Astrocyte of the cerebellum (primary cell): ENCODE results near the gene CDC42BPA.
"Not testable (repeated sequence)": the region's sequence is repeated elsewhere in the genome, so short reads cannot be mapped to it uniquely, and the experiment has no call there.

ENCODE experiments used
- DNase-seq: peaks from one replicate; pipeline ENCODE4 v3.0.0-alpha.2; 2011; ENCODE audit warnings: low read depth
- H3K4me3 ChIP-seq: 2 replicates; pipeline ENCODE4 v1.5.1; 2011; ENCODE audit warnings: mild to moderate bottlenecking, low read depth, low read length, moderate library complexity
- in situ Hi-C: cut with HindIII; loops from 2 replicates; pipeline ENCODE4 v1.10.0; 2017; ENCODE audit warnings: low sequenced_read_pairs
- TF ChIP-seq, protein P1 (sequence below): IDR thresholded peaks from 2 replicates; pipeline ENCODE4 v1.5.1; 2012; ENCODE audit warnings: low read length, low read depth, moderate library complexity, mild to moderate bottlenecking; ENCODE audit errors: missing control alignments

CDC42BPA gene

DNA sequence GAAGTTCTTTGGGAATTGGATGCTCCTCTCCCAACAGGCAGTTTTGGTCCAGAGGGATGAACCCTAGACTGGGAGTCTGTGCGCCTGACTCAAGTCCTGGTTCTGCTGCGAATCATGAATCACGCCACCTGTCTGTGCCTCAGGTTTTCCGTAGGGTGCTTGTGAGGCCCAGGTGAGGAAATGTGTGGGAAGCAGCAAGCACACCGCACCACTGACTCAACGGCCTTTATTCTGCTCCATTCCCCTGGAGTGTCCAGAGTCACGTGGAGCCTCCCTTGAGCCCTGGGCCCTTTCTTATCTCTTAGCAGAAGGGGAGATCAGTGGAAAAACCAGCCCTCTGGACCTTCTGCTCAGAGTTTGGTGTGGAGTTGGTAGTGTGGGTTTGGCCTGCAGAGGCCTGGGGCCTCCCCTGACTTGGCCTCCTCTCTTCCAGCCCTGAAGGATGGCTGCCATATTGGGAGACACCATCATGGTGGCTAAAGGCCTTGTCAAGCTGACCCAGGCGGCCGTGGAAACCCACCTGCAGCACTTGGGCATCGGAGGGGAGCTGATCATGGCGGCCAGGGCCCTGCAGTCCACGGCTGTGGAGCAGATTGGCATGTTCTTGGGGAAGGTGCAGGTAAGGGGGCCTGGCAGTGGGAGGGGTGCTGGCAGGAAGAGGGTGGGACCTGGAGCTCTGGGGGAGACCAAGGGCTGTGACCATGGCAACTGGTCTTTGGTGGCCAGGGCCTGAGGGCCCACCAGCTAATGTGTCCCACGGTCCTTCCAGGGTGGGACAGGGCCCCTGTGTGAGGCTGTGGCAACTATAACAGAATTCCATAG lies 357.1 kb downstream of the CDC42BPA start:
- no peak overlapping the region for H3K4me3 ChIP-seq
- DNase-seq = no peak
- TF ChIP-seq, protein P1, sequence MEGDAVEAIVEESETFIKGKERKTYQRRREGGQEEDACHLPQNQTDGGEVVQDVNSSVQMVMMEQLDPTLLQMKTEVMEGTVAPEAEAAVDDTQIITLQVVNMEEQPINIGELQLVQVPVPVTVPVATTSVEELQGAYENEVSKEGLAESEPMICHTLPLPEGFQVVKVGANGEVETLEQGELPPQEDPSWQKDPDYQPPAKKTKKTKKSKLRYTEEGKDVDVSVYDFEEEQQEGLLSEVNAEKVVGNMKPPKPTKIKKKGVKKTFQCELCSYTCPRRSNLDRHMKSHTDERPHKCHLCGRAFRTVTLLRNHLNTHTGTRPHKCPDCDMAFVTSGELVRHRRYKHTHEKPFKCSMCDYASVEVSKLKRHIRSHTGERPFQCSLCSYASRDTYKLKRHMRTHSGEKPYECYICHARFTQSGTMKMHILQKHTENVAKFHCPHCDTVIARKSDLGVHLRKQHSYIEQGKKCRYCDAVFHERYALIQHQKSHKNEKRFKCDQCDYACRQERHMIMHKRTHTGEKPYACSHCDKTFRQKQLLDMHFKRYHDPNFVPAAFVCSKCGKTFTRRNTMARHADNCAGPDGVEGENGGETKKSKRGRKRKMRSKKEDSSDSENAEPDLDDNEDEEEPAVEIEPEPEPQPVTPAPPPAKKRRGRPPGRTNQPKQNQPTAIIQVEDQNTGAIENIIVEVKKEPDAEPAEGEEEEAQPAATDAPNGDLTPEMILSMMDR = no peak
- in situ Hi-C loops = no loop called here

DNA sequence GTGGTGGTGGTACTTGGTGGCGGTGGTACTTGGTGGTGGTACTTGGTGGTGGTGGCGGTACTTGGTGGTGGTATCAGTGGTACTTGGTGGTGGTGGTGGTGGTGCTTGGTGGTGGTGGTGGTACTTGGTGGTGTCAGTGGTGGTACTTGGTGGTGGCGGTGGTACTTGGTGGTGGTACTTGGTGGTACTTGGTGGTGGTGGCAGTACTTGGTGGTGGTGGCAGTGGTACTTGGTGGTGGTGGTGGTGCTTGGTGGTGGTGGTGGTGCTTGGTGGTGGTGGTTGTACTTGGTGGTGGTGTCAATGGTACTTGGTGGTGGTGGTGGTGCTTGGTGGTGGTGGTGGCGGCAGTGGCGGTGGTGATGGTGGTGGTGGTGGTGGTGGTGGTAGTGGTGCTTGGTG lies 358.0 kb downstream of the CDC42BPA start:
- TF ChIP-seq, protein P1 = no peak
- in situ Hi-C loops = no loop called here
- H3K4me3 ChIP-seq = no peak overlapping the region

DNA sequence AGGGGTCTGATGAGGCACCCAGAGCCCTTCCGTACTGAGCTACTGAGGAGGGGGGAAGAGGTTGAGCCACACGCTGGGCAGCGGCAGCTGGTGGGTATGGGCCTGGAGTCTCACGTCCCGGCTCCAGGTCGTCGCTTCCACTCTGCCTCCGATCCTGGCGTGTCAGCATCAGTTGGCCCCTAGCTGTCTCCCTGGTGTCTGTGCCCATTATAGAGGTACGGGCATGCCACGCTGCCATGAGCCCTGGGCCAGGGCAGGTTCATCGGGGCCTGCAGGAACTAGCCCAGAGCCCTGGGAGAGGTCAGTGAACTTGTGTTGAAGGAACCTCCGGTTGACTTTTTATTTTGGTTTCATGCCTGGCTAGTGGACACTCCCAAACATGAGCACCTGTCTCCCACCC lies 360.0 kb downstream of the CDC42BPA start:
- DNase-seq = no peak
- H3K4me3 ChIP-seq = no peak overlapping the region
- TF ChIP-seq, protein P1 = no peak
- in situ Hi-C loops = no loop called here

More for the DNA sequence above, 358.0 kb downstream of the CDC42BPA start:
- DNase-seq = no peak

DNA sequence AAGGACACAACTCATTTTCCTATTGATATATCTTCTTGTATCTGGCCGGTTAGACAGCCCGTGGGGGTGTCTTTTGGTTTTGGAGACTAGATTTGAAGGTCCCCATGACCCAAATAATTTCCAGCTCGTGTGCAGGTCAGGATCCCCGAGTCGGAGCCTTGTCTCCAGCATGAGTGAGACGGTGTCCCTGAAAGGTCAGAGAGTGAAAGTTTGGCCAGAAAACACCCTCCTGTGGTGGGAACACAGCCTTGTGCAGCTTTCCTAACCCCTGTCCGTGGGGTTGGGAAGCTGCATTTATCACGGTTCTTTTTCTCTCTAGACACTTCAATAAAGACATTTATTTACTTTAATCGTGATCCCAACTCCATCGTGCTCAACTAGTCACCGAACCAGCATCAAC lies 360.6 kb downstream of the CDC42BPA start:
- H3K4me3 ChIP-seq = no peak overlapping the region
- in situ Hi-C loops = no loop called here
- DNase-seq = no peak
- TF ChIP-seq, protein P1 = no peak

DNA sequence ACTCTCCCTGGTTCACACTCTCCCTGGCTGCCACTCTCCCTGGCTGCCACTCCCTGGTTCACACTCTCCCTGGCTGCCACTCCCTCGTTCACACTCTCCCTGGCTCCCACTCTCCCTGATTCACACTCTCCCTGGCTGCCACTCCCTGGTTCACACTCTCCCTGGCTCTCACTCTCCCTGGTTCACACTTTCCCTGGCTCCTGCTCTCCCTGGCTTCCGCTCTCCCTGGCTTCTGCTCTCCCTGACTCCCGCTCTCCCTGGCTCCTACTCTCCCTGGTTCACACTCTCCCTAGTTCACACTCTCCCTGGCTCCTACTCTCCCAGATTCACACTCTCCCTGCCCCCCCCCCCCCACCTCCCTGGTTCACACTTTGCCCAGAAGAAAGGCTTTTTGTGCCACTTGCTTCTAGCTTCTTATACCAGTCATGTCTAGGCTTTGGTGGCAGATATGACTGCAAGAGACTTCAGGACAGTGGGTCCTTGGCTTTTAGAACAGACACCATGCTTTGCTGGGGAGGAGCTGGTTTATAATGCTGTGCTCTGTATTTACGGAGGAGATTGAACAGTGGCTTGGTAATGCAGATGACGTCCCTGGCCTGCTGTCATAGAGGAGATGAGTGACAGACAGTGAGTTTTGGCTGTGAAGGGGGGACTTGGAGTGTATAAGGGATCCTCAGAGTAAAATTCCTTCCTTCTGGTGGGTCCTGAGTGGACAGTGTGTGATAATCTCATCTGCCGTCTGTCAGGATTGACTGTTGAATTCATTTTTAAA lies 361.2 kb downstream of the CDC42BPA start:
- in situ Hi-C loops = no loop called here
- no peak for DNase-seq
- TF ChIP-seq, protein P1 = no peak
- no peak overlapping the region for H3K4me3 ChIP-seq

DNA sequence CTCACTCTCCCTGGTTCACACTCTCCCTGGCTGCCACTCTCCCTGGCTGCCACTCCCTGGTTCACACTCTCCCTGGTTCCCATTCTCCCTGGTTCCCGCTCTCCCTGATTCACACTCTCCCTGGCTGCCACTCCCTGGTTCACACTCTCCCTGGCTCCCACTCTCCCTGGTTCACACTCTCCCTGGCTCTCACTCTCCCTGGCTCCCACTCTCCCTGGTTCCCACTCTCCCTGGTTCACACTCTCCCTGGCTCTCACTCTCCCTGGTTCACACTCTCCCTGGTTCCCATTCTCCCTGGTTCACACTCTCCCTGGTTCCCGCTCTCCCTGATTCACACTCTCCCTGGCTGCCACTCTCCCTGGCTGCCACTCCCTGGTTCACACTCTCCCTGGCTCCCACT lies 362.4 kb downstream of the CDC42BPA start:
- H3K4me3 ChIP-seq, DNase-seq, in situ Hi-C loops: not testable (repeated sequence)

DNA sequence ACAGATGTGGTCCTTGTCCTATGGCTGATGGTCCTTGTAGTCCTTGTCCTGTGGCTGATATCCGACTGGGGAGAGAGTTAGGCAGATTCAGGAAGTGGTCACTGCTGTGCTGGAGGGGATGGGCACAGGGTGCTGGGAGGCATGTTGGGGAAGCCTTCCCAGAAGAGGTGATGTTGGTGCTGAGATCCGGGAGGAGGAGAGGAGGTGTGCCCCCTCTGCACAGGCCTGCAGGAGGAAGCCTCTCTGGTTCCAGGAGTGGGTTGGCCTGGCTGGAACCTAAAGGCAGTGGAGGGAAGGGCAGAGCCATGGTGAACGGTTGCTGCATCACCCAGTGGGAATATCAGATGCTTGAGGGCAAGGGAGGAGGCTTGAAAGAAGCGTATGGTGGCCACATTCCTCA lies 363.5 kb downstream of the CDC42BPA start:
- no peak overlapping the region for H3K4me3 ChIP-seq
- DNase-seq = no peak
- in situ Hi-C loops = no loop called here
- TF ChIP-seq, protein P1 = no peak
